GM20431 (cell line): ENCODE results near the gene MROH2A.

Source experiments
- in situ Hi-C: fragments of 300-500 bp; cut with MseI, MboI; formaldehyde crosslinking; loops from one replicate; pipeline ENCODE4 v1.15.0; 2020; ENCODE audit warnings: low sequenced_read_pairs; ENCODE audit not compliant: unreplicated experiment

The MROH2A gene

DNA sequence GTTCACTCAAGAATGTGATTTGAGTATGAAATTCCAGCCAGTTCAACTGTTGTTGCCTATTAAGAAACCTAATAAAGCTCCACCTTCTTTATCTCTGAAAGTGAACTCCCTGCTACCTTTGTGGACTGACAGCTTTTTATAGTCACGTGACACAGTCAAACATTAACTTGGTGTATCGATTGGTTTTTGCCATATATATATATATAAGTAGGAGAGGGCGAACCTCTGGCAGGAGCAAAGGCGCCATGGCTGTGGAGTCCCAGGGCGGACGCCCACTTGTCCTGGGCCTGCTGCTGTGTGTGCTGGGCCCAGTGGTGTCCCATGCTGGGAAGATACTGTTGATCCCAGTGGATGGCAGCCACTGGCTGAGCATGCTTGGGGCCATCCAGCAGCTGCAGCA lies 18.1 kb upstream of the MROH2A start, which contains the start of gene UGT1A1:
UGT1A1 (plus strand) TSS at position 228 of the 400 bp plus-strand sequence; CDS start at position 246, 18 bp downstream.
- in situ Hi-C loops, result no loop called here

DNA sequence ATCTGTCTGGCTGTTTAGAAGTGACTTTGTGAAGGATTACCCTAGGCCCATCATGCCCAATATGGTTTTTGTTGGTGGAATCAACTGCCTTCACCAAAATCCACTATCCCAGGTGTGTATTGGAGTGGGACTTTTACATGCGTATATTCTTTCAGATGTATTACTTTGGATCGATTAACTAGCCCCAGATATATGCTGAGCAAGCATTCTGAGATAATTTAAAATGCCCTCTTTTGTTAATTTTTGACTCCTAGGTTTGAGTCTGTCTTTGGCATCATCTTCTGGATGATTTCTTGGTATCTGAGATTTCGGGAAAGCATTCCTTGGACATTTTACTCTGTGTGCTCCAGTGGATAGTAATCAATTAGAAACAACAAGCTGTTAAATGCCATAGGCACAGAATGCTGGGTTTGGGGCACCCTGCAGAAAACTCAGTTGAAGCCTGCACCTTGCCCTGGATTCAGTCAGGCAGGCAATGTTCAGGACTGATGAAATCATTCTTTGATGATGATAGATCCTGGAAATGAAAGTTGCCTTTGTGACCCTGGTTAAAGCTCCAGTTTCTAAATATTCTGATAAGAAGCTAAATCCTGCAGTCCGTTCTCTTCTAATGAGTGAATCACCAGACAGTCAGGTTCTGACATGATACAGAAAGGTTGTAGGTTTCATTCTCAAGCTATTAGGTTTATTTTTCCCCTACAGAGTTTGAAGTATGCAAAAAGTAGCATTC lies 16.9 kb upstream of the MROH2A start:
- in situ Hi-C loops, result no loop called here

DNA sequence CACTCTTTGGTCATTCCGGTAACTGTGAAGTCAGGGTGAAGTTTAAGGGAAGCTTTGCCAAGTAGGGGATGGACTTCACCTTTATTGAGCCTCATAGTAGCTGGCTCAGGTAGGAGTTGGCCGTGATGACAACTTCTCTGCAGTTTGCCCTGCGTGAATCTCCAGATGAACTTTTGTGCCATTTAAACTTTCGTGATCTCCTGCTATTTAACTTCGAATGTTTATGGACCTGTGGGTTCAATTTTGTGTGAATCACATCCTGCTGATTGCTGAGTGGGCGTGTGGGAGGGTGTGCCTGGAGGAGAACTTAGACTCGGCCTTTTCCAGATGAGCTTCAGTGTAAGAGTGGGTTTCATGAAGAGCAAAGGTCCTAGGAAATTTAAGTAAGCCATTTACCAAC lies 13.9 kb upstream of the MROH2A start:
- in situ Hi-C loops, result no loop called here

DNA sequence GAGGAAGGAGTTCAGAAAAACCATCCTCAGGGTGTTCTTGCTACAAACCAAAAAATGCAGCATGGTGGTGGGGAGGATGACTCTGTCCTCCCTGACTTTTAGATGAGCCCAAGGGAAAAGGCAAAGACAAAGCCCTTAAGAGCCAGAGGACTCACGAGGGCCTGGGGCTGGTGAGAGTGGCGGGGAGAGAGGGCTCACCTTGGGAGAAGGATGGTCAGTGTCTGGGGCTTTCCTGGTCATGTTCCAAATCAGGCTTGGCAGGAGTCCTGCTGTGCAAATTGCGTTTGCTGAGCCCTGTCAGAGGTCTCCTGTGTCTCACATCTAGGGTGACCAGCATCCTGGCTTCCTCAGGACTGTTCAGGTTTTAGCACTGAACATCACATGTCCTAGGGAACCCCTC lies 13.4 kb upstream of the MROH2A start:
- in situ Hi-C loops, result no loop called here

DNA sequence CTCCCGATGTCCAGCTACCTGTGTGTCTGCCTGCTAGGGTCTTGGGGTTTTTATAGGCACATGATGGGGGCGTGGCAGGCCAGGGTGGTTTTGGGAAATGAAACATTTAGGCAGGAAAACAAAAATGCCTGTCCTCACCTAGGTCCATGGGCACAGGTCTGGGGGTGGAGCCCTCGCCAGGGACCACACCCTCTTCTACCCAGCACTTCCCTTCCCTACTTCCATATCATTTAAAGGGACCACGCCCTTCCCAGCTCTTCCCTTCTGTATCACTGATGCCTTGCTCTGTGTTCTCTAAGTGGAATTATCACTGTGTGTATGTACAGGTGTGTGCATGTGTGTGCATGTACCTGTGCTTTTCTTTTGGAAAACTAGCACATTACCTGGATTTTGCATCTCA lies 11.7 kb upstream of the MROH2A start:
- in situ Hi-C loops, result no loop called here

DNA sequence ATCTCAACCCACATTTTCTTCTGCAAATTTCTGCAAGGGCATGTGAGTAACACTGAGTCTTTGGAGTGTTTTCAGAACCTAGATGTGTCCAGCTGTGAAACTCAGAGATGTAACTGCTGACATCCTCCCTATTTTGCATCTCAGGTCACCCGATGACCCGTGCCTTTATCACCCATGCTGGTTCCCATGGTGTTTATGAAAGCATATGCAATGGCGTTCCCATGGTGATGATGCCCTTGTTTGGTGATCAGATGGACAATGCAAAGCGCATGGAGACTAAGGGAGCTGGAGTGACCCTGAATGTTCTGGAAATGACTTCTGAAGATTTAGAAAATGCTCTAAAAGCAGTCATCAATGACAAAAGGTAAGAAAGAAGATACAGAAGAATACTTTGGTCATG lies 10.1 kb upstream of the MROH2A start:
- in situ Hi-C loops, result no loop called here

DNA sequence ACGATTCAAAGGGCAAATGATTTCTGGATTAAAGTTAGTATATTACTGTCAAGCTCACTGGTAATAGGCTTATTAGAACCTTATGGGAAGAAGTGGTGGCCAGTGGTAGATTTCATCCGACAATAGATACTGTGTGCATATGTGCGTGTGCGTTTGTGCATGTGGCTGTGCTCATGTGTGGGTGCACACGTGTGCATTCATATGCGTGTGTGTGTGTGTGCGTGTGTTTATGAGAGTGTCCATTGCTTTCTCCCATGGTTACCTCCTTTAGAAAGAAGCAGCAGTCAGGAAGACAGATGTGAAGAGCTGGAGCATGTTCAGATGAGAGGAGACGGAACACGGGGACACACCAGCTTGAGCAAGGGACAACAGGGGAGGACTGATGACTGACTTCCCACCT lies 8.9 kb upstream of the MROH2A start:
- in situ Hi-C loops, result no loop called here

DNA sequence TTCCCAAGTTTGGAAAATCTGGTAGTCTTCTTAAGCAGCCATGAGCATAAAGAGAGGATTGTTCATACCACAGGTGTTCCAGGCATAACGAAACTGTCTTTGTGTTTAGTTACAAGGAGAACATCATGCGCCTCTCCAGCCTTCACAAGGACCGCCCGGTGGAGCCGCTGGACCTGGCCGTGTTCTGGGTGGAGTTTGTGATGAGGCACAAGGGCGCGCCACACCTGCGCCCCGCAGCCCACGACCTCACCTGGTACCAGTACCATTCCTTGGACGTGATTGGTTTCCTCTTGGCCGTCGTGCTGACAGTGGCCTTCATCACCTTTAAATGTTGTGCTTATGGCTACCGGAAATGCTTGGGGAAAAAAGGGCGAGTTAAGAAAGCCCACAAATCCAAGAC lies 6.0 kb upstream of the MROH2A start:
- in situ Hi-C loops, result no loop called here

DNA sequence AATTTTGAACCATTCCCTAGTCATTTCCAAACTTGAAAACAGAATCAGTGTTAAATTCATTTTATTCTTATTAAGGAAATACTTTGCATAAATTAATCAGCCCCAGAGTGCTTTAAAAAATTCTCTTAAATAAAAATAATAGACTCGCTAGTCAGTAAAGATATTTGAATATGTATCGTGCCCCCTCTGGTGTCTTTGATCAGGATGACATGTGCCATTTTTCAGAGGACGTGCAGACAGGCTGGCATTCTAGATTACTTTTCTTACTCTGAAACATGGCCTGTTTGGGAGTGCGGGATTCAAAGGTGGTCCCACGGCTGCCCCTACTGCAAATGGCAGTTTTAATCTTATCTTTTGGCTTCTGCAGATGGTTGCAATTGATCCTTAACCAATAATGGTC lies 5.5 kb upstream of the MROH2A start:
- in situ Hi-C loops, result no loop called here

DNA sequence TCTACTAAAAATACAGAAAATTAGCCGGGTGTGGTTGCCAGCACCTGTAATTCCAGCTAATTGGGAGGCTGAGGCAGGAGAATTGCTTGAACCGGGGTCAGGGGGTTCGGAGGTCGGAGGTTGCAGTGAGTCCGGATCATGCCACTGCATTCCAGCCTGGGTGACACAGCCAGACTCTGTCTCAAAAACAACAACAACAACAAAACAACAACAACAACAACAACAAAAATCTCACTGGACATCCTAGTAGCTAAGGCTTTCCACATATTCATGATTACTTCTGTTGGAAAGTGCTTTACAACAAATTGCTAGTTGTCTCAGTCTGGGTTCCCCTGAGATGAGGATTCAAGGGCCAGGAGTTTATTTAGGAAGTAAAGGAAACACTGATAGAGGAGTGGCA lies 4.3 kb upstream of the MROH2A start:
- in situ Hi-C loops, result no loop called here

DNA sequence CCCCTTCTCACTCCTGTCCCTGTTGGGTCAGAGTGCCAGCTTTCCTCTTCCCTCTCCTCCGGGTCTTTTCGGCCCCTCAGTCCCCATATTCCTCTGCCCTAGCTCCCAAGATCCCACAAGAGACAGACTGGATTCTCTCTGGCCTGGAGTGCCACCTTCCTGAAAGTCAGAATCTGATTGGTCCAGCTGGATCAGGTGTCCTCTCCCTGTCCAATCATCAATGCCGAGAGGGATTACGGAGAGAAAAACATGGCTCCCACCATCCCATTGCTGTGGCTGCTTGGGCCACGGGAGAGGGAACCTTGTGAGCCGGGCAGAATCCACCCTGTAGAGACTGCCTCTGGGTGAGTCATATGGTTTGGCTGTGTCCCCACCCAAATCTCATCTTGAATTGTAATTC lies 2.7 kb upstream of the MROH2A start:
- in situ Hi-C loops, result no loop called here

DNA sequence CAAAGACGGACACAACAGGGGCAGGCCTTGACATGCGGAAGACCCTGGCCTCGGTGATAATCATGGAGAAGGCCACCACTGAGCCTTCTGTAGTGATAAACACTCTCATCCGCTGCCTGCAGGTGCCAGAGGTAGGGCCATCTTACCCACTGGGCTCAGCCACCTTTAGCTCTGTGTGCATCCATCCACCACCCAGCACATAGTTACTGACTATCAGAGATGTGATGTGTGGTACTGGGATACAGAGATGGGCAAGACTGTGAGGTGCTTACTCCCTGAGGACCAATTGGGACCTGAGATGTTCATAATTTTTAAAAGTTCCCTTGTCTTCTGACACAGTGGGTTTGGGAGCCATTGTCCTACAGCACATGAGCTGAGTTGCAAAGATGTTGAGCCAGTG lies 1.6 kb downstream of the MROH2A start:
- in situ Hi-C loops, result no loop called here

DNA sequence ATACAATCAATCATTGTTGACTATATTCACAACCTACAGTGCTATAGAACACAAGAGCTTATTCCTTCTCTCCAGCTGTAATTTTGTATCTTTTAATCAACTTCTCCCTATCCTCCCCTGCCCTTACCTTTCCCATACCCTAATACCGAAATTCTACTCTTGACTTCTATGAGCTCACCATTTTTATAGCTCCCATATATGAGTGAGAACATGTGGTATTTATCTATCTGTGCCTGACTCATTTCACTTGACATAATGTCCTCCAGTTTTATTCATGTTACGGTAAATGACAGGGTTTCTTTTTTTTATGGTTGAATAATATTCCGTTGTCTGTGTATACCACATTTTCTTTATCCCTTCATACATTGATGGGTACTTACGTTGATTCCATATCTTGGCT lies 2.6 kb downstream of the MROH2A start:
- in situ Hi-C loops, result no loop called here

DNA sequence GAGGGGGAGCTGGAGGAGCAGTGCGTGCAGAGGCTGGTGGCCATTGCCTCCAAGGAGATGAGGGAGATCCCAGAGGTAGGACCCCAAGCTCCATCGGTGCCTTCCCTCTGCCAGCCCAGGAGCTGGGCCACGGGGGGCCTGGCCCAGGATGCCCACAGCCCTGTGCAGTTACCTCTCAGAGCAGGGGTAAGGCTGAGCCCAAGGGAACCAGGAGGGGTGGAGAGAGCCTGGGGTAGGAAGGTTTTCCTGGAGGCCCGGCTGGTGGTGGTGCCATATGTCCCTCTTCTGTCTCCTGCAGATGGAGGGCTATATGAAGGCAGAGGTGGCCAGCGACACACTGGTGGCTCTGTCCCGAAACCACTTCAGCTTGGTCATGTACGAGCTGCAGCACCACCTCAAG lies 11.4 kb downstream of the MROH2A start:
- in situ Hi-C loops, result no loop called here

DNA sequence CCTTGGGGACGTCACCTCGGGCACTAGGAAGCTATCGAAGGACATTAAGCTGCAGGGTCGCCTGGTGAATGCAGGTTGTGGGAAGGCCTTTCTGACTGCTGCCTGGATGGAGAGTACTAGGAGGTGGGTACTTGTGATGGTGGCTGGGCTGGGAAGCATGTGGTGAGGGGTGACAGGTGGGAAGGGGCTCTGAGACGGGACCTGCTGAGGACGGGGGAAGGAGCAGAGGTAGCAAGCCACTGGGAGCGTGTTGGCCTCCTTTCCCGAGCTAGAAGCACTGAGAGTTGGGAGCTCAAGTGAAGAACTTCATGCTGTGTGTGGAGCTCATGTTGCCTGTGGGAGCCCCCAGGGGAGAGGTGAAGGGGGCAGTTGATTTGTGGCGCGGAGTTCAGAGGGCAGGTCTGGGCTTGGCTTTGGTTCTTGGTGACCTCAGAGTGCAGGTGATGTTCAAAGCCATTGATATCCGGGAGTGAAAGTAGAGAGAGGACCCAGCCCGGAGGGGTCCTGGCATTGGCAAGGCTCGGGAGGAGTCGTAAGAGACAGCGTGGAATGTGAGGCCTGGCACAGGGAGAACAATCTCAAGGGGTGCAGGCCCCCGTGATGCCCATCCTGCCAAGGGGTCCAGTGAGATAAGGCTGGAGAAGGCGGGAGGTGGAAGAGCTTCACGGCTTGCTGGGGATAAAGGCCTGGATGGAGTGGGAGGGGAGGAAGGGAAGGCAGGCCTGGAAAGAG lies 13.2 kb downstream of the MROH2A start:
- in situ Hi-C loops, result no loop called here

DNA sequence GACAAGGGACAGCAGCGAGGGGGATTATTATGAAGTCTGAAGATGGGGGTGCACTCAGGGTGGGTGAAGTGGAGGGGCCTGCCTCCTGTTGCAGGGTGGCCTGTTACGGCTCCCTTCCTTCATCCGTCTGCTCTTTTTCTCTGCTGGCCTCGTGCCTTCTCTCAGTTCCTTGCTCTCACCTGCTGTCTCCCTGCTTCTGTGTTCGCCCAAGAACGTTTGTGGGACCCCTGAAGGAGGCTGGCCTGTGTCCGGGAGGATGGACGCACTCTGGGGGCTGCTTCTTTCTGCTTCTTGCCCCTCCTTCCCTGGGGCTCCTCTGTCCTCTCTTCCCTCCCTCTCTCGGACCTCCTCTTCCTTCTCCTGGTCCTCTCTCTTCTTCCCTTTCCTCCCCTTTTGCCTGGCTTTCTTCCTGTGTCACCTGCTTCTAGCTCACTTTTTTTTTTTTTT lies 13.8 kb downstream of the MROH2A start:
- in situ Hi-C loops, result no loop called here

DNA sequence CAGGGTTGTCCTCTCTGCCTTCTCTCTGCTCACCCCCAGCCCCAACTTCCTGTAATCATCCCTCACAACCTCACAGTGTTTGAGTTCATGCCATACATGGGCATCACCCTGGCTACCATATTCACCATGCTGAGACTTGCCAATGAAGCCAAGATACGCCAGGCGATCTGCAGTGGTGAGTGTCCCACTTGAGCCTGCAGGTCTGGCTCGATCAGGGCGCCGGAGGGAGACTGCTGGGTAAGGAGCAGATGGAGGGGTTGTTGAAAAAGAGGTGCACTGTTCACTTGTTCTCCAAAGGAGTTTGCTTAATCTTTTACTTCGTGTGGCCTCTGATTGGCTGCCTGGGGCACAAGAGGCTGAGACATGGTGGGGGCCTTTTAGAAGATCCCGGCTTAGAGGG lies 14.6 kb downstream of the MROH2A start:
- in situ Hi-C loops, result no loop called here

DNA sequence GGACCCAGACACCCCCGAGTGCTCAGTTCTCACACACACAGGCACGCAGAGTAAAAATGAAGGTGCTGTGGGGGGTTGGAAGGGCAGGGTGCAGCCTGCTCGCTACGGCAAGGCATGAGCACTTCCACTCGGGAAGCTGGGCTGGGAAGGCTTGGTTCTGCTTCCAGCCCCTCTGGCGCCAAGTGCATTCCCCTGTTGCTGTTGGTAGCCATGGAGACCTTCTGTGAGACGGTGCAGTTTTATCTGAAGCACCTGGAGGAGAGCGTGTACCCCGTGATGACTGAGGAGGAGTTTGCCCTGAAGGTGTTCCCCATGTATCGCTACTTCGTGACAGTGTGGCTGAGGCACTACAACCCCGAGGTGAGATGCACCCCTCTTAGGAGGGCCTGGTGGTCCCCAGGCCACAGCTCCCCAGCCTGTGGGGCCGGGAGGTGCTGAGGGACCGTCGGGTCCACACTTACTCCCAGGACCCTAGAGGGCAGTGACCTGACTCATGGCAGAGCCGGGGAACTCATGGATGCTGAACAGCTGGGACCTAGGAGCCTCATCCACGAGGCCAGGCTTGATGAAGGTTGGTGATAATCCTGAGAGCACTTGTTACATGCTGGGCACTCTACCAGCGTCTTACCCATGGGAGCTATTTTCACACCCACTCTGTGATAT lies 15.5 kb downstream of the MROH2A start:
- in situ Hi-C loops, result no loop called here

DNA sequence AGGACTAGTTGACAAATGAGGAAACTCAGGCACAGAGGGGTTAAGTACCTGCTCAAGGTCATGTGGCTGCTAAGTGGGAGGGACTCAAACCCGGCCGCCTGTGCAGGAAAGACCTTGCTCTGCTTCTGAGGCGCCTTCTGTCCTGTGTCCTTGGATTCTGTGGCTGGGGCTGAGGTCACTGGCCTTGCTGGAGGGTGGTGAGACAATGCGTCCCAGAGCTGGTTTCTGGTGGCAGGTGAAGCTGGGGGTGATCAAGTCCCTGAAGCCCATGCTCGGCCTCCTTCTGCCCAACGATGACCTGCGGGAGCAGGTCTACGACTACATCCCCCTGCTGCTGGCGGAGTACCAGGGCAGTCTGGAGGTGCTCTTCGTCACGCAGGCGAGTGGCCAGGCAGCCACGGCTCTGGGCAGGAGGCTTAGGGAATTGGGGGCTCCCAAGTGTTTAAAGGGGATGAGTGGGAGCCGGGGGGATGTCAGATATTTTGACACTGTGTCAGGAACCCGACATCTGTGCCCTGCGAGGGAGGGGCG lies 16.1 kb downstream of the MROH2A start:
- in situ Hi-C loops, result no loop called here

DNA sequence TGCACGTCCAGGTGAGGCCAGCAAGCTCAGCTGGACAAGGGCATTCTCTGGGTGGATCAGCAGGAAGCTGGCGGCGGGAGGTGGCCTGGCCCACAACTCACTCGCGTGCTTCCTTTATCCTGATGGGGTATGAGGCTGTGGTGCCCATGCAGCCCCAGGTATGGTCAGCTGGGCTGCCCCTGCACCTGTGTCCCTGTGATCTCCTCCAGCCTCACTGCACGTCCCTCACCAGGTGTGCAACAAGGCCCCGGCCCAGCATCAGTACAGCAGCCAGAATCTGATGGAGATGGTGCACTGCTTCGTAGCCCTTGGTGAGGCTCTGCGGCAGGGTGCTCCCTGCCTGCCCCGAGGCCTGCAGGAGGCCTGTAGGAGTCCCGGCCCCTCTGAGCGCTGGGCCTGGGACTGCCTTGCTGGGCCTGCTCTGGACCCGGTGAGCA lies 17.6 kb downstream of the MROH2A start:
- in situ Hi-C loops, result no loop called here

DNA sequence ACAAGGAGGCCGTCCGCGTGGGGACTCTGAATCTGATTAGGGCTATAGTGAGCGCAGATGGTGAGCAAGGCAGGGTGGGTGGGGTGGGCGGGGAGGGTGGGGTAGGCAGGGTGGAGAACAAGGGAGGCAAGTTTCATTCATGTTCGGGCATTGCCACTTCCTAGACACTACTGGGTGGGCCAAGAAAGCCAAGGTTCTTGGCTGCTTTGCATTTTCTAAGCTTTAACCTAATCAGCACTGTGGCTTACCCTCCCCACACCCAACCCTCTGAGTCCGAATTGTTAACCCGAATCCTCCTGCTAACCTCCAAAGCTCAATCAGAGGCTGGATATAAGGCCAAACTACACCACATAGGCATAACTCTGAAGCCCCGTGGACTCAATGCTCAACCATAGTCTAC lies 18.1 kb downstream of the MROH2A start:
- in situ Hi-C loops, result no loop called here
